Measurements from ENCODE around the gene C9orf72. TPM values are rescaled to one million over a fixed set of nuclear protein-coding genes. Genes with fewer than 3 reads are reported as not detected.

C9orf72 gene
- total and polyA plus RNA-seq, 2 of the 8 experiments (the other 6 are each of a cell fraction or from before 2014, with no cell fraction given) = 7.2 to 17.5 TPM

GRCh38 chr9:27610622-27611021, 37.3 kb upstream of the C9orf72 start:
- Histone ChIP-seq H2BK15ac (ENCODE audit: low read length) (no peak overlapping the region), H4K8ac (ENCODE audit: extremely low read depth, insufficient read depth, low read length) (no peak overlapping the region), H3K4ac (replicated peaks; ENCODE audit: insufficient read length, low read depth, low read length) (no peak overlapping the region), H3K56ac (replicated peaks; ENCODE audit: insufficient read length, low read depth, low read length) (peak overlapping the region; percentile 12), H2BK12ac (ENCODE audit: low read depth, low read length) (no peak overlapping the region), H3K4me3 (ENCODE audit: extremely low read depth in 1 of 4, insufficient read depth in 2 of 4, low read depth in 3 of 4, low read length in 4 of 4) (no peak overlapping the region), H3K79me2 (ENCODE audit: control insufficient read depth in 1 of 2, insufficient read depth in 2 of 2, low read length in 2 of 2) (no peaks in the 10 kb centered on the region), H2BK20ac (ENCODE audit: low read length) (no peak overlapping the region), H2AK5ac (ENCODE audit: low read depth, low read length) (no peak overlapping the region), H2AFZ (ENCODE audit: low read length) (no peak overlapping the region), H3K23me2 (ENCODE audit: low read depth, low read length) (no peaks in the 10 kb centered on the region), H3K9ac (replicated peaks in 1 of 4; ENCODE audit: extremely low read depth in 1 of 4, low read depth in 3 of 4, low read length in 3 of 4) (no peak overlapping the region), H3K27me3 (replicated peaks in 1 of 4; ENCODE audit: control insufficient read depth in 3 of 4, extremely low read depth in 1 of 4, insufficient read depth in 3 of 4, low read length in 3 of 4) (no peaks in the 10 kb centered on the region), H2BK120ac (replicated peaks; ENCODE audit: low read depth, low read length) (no peak overlapping the region), H3K79me1 (ENCODE audit: low read depth, low read length) (no peaks in the 10 kb centered on the region), H3K4me2 (ENCODE audit: insufficient read depth in 1 of 2, low read depth in 2 of 2, low read length in 2 of 2) (no peak overlapping the region), H2BK5ac (ENCODE audit: low read depth, low read length) (no peak overlapping the region), H4K20me1 (replicated peaks in 1 of 2; ENCODE audit: control insufficient read depth in 1 of 2, insufficient read depth in 2 of 2, low read length in 2 of 2) (no peaks in the 10 kb centered on the region), H3K23ac (ENCODE audit: insufficient read length) (no peak overlapping the region), H3K27ac (ENCODE audit: low read depth, low read length) (no peak overlapping the region), H3K18ac (ENCODE audit: extremely low read depth, low read length) (no peak overlapping the region), H3K4me1 (replicated peaks in 1 of 4; ENCODE audit: control insufficient read depth in 3 of 4, insufficient read depth in 4 of 4, low read length in 3 of 4) (no peaks in the 10 kb centered on the region), H4K5ac (ENCODE audit: insufficient read length, low read depth, low read length) (no peak overlapping the region), H3K9me3 (ENCODE audit: insufficient read depth in 2 of 2, low read depth in 1 of 2, low read length in 1 of 2) (no peaks in the 10 kb centered on the region), H3K36me3 (ENCODE audit: control insufficient read depth in 2 of 4, insufficient read depth in 4 of 4, low read length in 3 of 4) (no peaks in the 10 kb centered on the region), H4K91ac (replicated peaks; ENCODE audit: insufficient read length, low read length) (no peak overlapping the region), H3K14ac (ENCODE audit: insufficient read length) (no peak overlapping the region)
- FAIRE-seq (no peak), DNase-seq (ENCODE audit: low read depth in 1 of 2, low spot score in 2 of 2) (no peak)
- WGBS, 2 experiments (ENCODE audit: extremely low coverage in 1 of 2, insufficient coverage in 1 of 2, insufficient read length in 1 of 2, insufficient replicate concordance in 2 of 2, low coverage in 1 of 2, low lambda C conversion rate in 2 of 2, missing lambda C conversion rate in 1 of 2) = 97% methylated on average over 19 of the region's 19 CpGs; no CpG with 5 or more reads in 1 of the 2 experiments
- POLR2A ChIA-PET (ENCODE audit: partially characterized antibody) = no interaction called here
- CTCF ChIA-PET (ENCODE audit: partially characterized antibody) = interaction anchor here (0.8 to 1.5 kb wide), 2 partner anchors 64 to 277 kb away, joined by 3 read pairs; no protein-coding TSS in a partner anchor
- TF ChIP-seq POU5F1 (IDR thresholded peaks at IDR 0.05; ENCODE audit: low read depth, low read length) (no peak), EP300 (IDR thresholded peaks at IDR 0.05; ENCODE audit: borderline replicate concordance in 1 of 2, low read depth in 2 of 2, low read length in 2 of 2) (no peak), RAD21 (IDR thresholded peaks at IDR 0.05 in 1 of 2, conservative IDR thresholded peaks at IDR 0.05 in 1 of 2; ENCODE audit: low read depth in 2 of 2, low read length in 2 of 2) (no peak), BRCA1 (IDR thresholded peaks at IDR 0.05; ENCODE audit: low read depth, low read length) (no peak), ATF2 (IDR thresholded peaks at IDR 0.05; ENCODE audit: low read length) (no peak), RXRA (IDR thresholded peaks at IDR 0.05; ENCODE audit: insufficient read depth, low read depth, low read length) (no peak), NANOG (IDR thresholded peaks at IDR 0.05; ENCODE audit: insufficient read depth, low read depth, low read length, poor library complexity, severe bottlenecking) (no peak)
